ENCODE results near the gene EFNB1. TPM values are rescaled to one million over a fixed set of nuclear protein-coding genes. Genes with fewer than 3 reads are reported as not detected.

Gene EFNB1
- total RNA-seq, 1 experiment from 2014 or later = 7.0 TPM

DNA sequence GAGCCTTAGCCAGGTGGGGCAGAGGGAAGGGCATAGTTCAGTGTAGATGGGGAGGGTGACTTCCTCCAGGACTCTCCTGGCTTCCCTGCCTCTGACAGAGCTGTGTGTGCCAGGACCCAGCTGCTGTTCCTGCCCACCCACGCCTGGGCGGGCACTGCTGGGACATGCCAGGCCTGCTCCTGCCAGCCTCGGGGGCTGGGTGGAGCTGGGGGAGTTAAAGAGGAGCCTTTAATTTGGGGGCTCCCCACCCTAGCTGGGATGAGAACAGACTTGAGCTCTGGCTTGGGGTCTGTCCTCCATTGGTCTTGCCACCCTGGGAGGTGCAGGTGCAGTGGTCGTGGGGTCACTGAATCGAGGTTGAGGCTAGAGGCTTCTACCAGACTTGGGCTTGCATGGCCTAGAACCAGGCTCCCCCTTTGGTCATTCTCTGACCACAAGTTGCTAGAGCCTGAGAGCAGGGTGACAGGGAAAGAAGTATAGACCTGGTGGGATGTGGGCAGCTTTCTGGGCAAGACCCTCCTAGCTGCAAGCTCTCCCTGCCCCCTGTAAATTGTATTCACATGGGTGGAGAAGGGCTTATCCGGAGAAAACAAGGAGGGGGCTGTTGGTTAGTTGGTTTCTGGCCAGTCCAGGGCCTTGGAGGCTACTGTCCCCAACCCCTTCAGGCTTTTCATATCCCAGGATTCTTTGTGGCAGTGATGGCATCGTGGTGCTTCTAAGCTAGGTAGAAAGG, 5.7 kb downstream of the EFNB1 start:
- no TSS peak for BruUV-seq (replicated peaks)
- Histone ChIP-seq H3K9me3 (no peaks in the 10 kb centered on the region), H3K36me3 (ENCODE audit: control insufficient read depth, insufficient read depth, low read length) (no peaks in the 10 kb centered on the region), H3K4me3 (ENCODE audit: low read depth, low read length) (no peak overlapping the region), H3K27me3 (replicated peaks; ENCODE audit: control insufficient read depth, insufficient read depth, low read length) (no peaks in the 10 kb centered on the region), H3K4me1 (no peaks in the 10 kb centered on the region)
- Mint-ChIP-seq H3K9me3 (ENCODE audit: unreplicated experiment) (peaks cover 8% of the 10 kb centered on the region), H3K27me3 (ENCODE audit: insufficient read depth, unreplicated experiment) (no peaks in the 10 kb centered on the region), H3K4me3 (ENCODE audit: unreplicated experiment) (no peak overlapping the region), H3K4me1 (ENCODE audit: low read depth, unreplicated experiment) (no peaks in the 10 kb centered on the region), H3K36me3 (ENCODE audit: insufficient read depth, unreplicated experiment) (peaks cover 4% of the 10 kb centered on the region), H3K27ac (ENCODE audit: unreplicated experiment) (no peak overlapping the region)
- ChIA-PET CTCF (no interaction called here), POLR2A (no interaction called here)
- no peak for DNase-seq
- TF ChIP-seq, protein P1, sequence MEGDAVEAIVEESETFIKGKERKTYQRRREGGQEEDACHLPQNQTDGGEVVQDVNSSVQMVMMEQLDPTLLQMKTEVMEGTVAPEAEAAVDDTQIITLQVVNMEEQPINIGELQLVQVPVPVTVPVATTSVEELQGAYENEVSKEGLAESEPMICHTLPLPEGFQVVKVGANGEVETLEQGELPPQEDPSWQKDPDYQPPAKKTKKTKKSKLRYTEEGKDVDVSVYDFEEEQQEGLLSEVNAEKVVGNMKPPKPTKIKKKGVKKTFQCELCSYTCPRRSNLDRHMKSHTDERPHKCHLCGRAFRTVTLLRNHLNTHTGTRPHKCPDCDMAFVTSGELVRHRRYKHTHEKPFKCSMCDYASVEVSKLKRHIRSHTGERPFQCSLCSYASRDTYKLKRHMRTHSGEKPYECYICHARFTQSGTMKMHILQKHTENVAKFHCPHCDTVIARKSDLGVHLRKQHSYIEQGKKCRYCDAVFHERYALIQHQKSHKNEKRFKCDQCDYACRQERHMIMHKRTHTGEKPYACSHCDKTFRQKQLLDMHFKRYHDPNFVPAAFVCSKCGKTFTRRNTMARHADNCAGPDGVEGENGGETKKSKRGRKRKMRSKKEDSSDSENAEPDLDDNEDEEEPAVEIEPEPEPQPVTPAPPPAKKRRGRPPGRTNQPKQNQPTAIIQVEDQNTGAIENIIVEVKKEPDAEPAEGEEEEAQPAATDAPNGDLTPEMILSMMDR (IDR thresholded peaks at IDR 0.05; ENCODE audit: insufficient read depth in 1 of 2, low read depth in 1 of 2, low read length in 1 of 2, severe bottlenecking in 1 of 2, unreplicated experiment in 1 of 2) = no peak
- intact Hi-C loops (cut with micrococcal nuclease; ENCODE audit: unreplicated experiment) = no loop called here

DNA sequence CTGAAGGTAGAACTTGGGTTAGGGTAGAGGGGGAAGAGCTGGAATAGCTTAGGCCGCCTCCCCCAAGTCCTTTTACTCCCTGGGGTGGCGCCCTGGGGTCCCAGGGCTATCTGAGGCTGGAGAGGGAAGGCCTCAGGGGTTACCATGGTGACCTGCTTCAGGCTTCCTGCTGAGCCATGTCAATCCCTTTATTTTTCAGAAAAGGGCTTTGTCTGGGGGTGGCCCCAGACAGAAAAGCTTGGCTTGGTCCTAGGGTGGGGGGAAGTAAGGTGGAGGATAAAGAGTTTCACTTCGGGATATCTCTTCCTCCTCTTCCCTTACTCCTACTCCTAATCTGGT, 6.3 kb downstream of the EFNB1 start:
- CTCF ChIA-PET = no interaction called here
- Histone ChIP-seq H3K9me3 (no peaks in the 10 kb centered on the region), H3K4me1 (no peaks in the 10 kb centered on the region), H3K36me3 (ENCODE audit: control insufficient read depth, insufficient read depth, low read length) (no peaks in the 10 kb centered on the region), H3K4me3 (ENCODE audit: low read depth, low read length) (no peak overlapping the region), H3K27me3 (replicated peaks; ENCODE audit: control insufficient read depth, insufficient read depth, low read length) (no peaks in the 10 kb centered on the region)
- BruUV-seq (replicated peaks) = no TSS peak
- Mint-ChIP-seq H3K27ac (ENCODE audit: unreplicated experiment) (no peak overlapping the region), H3K36me3 (ENCODE audit: insufficient read depth, unreplicated experiment) (peaks cover 4% of the 10 kb centered on the region), H3K27me3 (ENCODE audit: insufficient read depth, unreplicated experiment) (no peaks in the 10 kb centered on the region), H3K9me3 (ENCODE audit: unreplicated experiment) (peaks cover 8% of the 10 kb centered on the region), H3K4me1 (ENCODE audit: low read depth, unreplicated experiment) (no peaks in the 10 kb centered on the region), H3K4me3 (ENCODE audit: unreplicated experiment) (no peak overlapping the region)
- POLR2A ChIA-PET = no interaction called here
- no peak for DNase-seq
- TF ChIP-seq, protein P1 (IDR thresholded peaks at IDR 0.05; ENCODE audit: insufficient read depth in 1 of 2, low read depth in 1 of 2, low read length in 1 of 2, severe bottlenecking in 1 of 2, unreplicated experiment in 1 of 2) = no peak
- intact Hi-C loops (cut with micrococcal nuclease; ENCODE audit: unreplicated experiment) = no loop called here

DNA sequence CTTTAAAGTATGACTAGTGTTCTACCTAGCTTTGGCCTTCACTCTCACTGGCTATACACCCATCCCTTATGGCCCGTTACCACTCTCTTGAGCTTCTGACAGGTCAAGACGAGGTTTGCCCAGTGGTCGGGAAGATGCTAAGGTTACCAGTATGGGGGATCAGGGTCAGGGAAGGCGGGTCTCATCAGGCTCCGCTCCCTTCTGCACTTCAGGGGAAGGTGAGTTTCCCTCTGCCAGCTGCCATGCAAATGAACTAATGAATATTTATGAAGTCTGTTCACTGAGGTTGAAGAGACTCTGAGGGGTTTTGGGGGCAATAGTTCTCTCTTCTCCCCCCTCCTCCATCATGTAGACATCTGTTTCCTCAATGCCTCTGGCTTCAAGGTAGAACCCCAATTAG, 6.6 kb downstream of the EFNB1 start:
- Mint-ChIP-seq H3K4me3 (ENCODE audit: unreplicated experiment) (no peak overlapping the region), H3K36me3 (ENCODE audit: insufficient read depth, unreplicated experiment) (peaks cover 4% of the 10 kb centered on the region), H3K9me3 (ENCODE audit: unreplicated experiment) (peaks cover 8% of the 10 kb centered on the region), H3K27me3 (ENCODE audit: insufficient read depth, unreplicated experiment) (no peaks in the 10 kb centered on the region), H3K4me1 (ENCODE audit: low read depth, unreplicated experiment) (no peaks in the 10 kb centered on the region), H3K27ac (ENCODE audit: unreplicated experiment) (no peak overlapping the region)
- Histone ChIP-seq H3K9me3 (no peaks in the 10 kb centered on the region), H3K4me1 (no peaks in the 10 kb centered on the region), H3K27me3 (replicated peaks; ENCODE audit: control insufficient read depth, insufficient read depth, low read length) (no peaks in the 10 kb centered on the region), H3K36me3 (ENCODE audit: control insufficient read depth, insufficient read depth, low read length) (no peaks in the 10 kb centered on the region), H3K4me3 (ENCODE audit: low read depth, low read length) (no peak overlapping the region)
- TF ChIP-seq, protein P1 (IDR thresholded peaks at IDR 0.05; ENCODE audit: insufficient read depth in 1 of 2, low read depth in 1 of 2, low read length in 1 of 2, severe bottlenecking in 1 of 2, unreplicated experiment in 1 of 2) = no peak
- no peak for DNase-seq
- no TSS peak for BruUV-seq (replicated peaks)
- POLR2A ChIA-PET = no interaction called here
- CTCF ChIA-PET = no interaction called here
- intact Hi-C loops (cut with micrococcal nuclease; ENCODE audit: unreplicated experiment) = no loop called here

Data from Caco-2 (cell line).